Measurements from ENCODE around the gene KCNK5. TPM values are rescaled to one million over a fixed set of nuclear protein-coding genes. Genes with fewer than 3 reads are reported as not detected.

KCNK5 gene
- total RNA-seq, 1 donor from 2014 or later: 10.9 TPM

- intact Hi-C loops (cut with micrococcal nuclease): no loop called here
Observed at GRCh38 chr6:39240155-39240757, 11.0 kb upstream of the KCNK5 start.

GRCh38 chr6:39239527-39240154 is 10.4 kb upstream of the KCNK5 start:
- intact Hi-C loops (cut with micrococcal nuclease): no loop called here

- intact Hi-C loops (cut with micrococcal nuclease): no loop called here
Observed at GRCh38 chr6:39236742-39237141, 7.5 kb upstream of the KCNK5 start.

GRCh38 chr6:39233333-39233732 is 4.1 kb upstream of the KCNK5 start:
- intact Hi-C loops (cut with micrococcal nuclease): no loop called here

GRCh38 chr6:39231521-39232243 is 2.4 kb upstream of the KCNK5 start:
- intact Hi-C loops (cut with micrococcal nuclease): no loop called here

GRCh38 chr6:39230654-39231035 is 1.4 kb upstream of the KCNK5 start:
- intact Hi-C loops (cut with micrococcal nuclease): no loop called here

- intact Hi-C loops (cut with micrococcal nuclease): loop anchor here (2.0 to 10.0 kb wide), 3 partner anchors 74 to 514 kb away; partner anchors contain the start of genes DNAH8 and SAYSD1
Observed at GRCh38 chr6:39228111-39228971, 934 bp downstream of the KCNK5 start.

- intact Hi-C loops (cut with micrococcal nuclease): loop anchor here (2.0 to 10.0 kb wide), 3 partner anchors 497 to 1845 kb away; partner anchors contain the start of genes DNAH8, KIF6, NFYA and OARD1
Observed at GRCh38 chr6:39227476-39227875, 1.8 kb downstream of the KCNK5 start.

- intact Hi-C loops (cut with micrococcal nuclease): loop anchor here (2.0 to 10.0 kb wide), 3 partner anchors 498 to 1846 kb away; partner anchors contain the start of genes DNAH8, KIF6, NFYA and OARD1
Observed at GRCh38 chr6:39226639-39227329, 2.5 kb downstream of the KCNK5 start.

- intact Hi-C loops (cut with micrococcal nuclease): loop anchor here (2.0 to 10.0 kb wide), 3 partner anchors 499 to 1847 kb away; partner anchors contain the start of genes DNAH8, KIF6, NFYA and OARD1
Observed at GRCh38 chr6:39225946-39226437, 3.3 kb downstream of the KCNK5 start.

- intact Hi-C loops (cut with micrococcal nuclease): loop anchor here (10.0 kb wide), 1 partner anchor 511 kb away; the partner anchor contains the start of gene DNAH8
Observed at GRCh38 chr6:39225543-39225942, 3.7 kb downstream of the KCNK5 start.

GRCh38 chr6:39224523-39225182 is 4.6 kb downstream of the KCNK5 start:
- intact Hi-C loops (cut with micrococcal nuclease): loop anchor here (10.0 kb wide), 1 partner anchor 510 kb away; the partner anchor contains the start of gene DNAH8

- intact Hi-C loops (cut with micrococcal nuclease): loop anchor here (10.0 kb wide), 1 partner anchor 509 kb away; the partner anchor contains the start of gene DNAH8
Observed at GRCh38 chr6:39224011-39224410, 5.3 kb downstream of the KCNK5 start.

GRCh38 chr6:39223555-39223954 is 5.7 kb downstream of the KCNK5 start:
- intact Hi-C loops (cut with micrococcal nuclease): loop anchor here (10.0 kb wide), 1 partner anchor 509 kb away; the partner anchor contains the start of gene DNAH8

- intact Hi-C loops (cut with micrococcal nuclease): loop anchor here (10.0 kb wide), 1 partner anchor 508 kb away; the partner anchor contains the start of gene DNAH8
Observed at GRCh38 chr6:39223061-39223460, 6.2 kb downstream of the KCNK5 start.

- intact Hi-C loops (cut with micrococcal nuclease): loop anchor here (10.0 kb wide), 1 partner anchor 507 kb away; the partner anchor contains the start of gene DNAH8
Observed at GRCh38 chr6:39221779-39222641, 7.3 kb downstream of the KCNK5 start.

GRCh38 chr6:39221115-39221514 is 8.2 kb downstream of the KCNK5 start:
- intact Hi-C loops (cut with micrococcal nuclease): loop anchor here (10.0 kb wide), 1 partner anchor 506 kb away; the partner anchor contains the start of gene DNAH8

GRCh38 chr6:39218868-39219567 is 10.3 kb downstream of the KCNK5 start:
- intact Hi-C loops (cut with micrococcal nuclease): no loop called here
